ENCODE results near the gene GPANK1. TPM values are rescaled to one million over a fixed set of nuclear protein-coding genes. Genes with fewer than 3 reads are reported as not detected.

The GPANK1 gene
- polyA plus RNA-seq, 4 donors, result 14.8 to 30.2 (median 21.7) TPM

GRCh38 chr6:31658158-31658688, 6.6 kb downstream of the GPANK1 start:
- no peak for DNase-seq
- Histone ChIP-seq H3K27ac (ENCODE audit: low read depth in 1 of 3, low read length in 2 of 3) (no peak overlapping the region), H3K4me1 (ENCODE audit: control insufficient read depth in 3 of 3, insufficient read depth in 2 of 3, low read depth in 1 of 3, low read length in 2 of 3) (peaks cover 8 to 61% (median 19%) of the 10 kb centered on the region in 3 donors), H3K4me3 (ENCODE audit: low read depth in 1 of 3, low read length in 3 of 3) (no peak overlapping the region), H3K9me3 (ENCODE audit: control insufficient read depth in 2 of 2, insufficient read depth in 1 of 2, low read depth in 1 of 2, low read length in 1 of 2) (no peaks in the 10 kb centered on the region), H3K36me3 (ENCODE audit: control insufficient read depth in 3 of 3, insufficient read depth in 2 of 3, low read depth in 1 of 3, low read length in 3 of 3) (peaks cover 2 to 49% (median 5%) of the 10 kb centered on the region in 3 donors), H3K27me3 (ENCODE audit: control insufficient read depth in 3 of 3, insufficient read depth in 3 of 3, low read length in 3 of 3) (no peaks in the 10 kb centered on the region)
- WGBS, 3 donors, result 61 to 71% (median 70%) methylated on average over 4 of the region's 4 CpGs
- no peak for FAIRE-seq

DNA sequence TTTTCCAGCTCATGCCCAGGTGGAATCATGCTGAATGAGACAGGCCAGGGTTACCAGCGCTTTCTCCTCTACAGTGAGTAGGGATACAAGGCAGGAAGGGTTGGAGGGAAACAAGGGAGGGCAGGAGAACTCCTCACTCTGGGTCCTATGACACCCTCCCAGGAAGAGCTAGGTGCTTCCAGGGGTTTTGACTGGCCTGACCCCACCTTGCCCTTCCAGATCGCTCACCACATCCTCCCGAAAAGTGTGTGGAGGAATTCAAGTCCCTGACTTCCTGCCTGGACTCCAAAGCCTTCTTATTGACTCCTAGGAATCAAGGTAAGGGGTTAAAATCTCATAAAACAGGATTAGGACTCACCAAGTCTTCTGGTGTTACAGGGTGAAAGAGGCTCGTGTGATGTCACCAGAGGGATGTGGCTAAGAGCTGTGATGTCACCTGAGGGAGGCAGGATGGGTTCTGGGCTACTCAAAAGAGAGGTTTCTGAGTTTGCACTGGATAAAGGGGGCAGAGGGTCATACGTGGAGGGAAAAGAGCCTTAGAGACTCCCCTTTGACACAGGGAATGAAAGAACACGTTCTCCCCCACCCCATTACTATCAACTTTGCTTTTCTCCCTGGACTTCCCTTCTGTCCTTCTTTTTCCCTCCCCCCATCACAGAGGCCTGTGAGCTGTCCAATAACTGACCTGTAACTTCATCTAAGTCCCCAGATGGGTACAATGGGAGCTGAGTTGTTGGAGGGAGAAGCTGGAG, 7.2 kb downstream of the GPANK1 start:
- H3K27me3 ChIP-seq (ENCODE audit: control insufficient read depth in 3 of 3, insufficient read depth in 3 of 3, low read length in 3 of 3), result no peaks in the 10 kb centered on the region
- no peaks in the 10 kb centered on the region for H3K9me3 ChIP-seq (ENCODE audit: control insufficient read depth in 2 of 2, insufficient read depth in 1 of 2, low read depth in 1 of 2, low read length in 1 of 2)
- H3K4me1 ChIP-seq (ENCODE audit: control insufficient read depth in 3 of 3, insufficient read depth in 2 of 3, low read depth in 1 of 3, low read length in 2 of 3), result peaks cover 8 to 54% (median 19%) of the 10 kb centered on the region in 3 donors
- FAIRE-seq (no peak), DNase-seq (no peak)
- WGBS, 3 donors, result 65 to 82% (median 76%) methylated on average over 6 of the region's 6 CpGs
- H3K27ac ChIP-seq (ENCODE audit: low read depth in 1 of 3, low read length in 2 of 3), result no peak overlapping the region
- H3K4me3 ChIP-seq (ENCODE audit: low read depth in 1 of 3, low read length in 3 of 3), result no peak overlapping the region
- peaks cover 2 to 45% (median 5%) of the 10 kb centered on the region in 3 donors for H3K36me3 ChIP-seq (ENCODE audit: control insufficient read depth in 3 of 3, insufficient read depth in 2 of 3, low read depth in 1 of 3, low read length in 3 of 3)

DNA sequence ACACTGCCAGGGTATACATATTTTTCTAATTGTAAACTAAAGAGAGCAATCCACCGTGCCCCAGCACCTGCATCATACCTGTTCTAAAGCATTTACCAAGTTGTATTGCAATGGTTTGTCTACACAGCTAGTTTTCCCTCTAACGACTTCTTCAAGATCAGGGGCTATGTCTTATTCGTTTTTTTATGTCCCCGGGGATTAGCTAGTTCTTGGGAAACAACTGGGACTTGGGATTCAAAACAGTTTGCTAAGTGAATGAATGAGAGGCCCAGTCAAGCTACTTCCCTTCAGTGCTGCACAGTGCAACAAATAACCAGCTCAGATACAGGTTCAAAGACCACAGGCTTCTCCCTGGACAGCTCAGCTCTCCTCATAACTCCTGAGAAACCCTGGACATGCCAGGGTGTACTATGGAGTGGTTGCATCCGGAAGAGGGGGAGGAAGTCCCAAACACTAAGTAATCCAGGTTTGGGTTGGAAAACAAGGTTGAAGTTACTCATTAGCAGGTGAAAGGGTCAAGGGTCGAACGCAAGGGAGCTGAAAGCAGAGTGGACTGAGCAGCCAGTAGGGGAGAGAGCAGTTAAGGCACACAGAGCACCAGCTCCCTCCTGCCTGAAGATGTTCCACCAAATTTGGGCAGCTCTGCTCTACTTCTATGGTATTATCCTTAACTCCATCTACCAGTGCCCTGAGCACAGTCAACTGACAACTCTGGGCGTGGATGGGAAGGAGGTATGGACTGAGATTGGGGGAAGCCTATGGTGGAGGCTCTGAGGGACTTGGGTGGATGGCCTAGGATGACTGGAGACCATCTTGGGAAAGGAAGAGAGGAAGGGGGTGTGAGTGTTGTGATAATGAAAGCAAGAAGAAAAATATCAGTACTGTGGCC, 9.2 kb downstream of the GPANK1 start, which contains the start of gene APOM:
Gene APOM, plus strand, starts transcription at position 546 of the 889 bp plus-strand sequence. Its CDS starts 73 bp downstream, at position 619.
- Histone ChIP-seq H3K9me3 (ENCODE audit: control insufficient read depth in 2 of 2, insufficient read depth in 1 of 2, low read depth in 1 of 2, low read length in 1 of 2) (no peaks in the 10 kb centered on the region), H3K36me3 (ENCODE audit: control insufficient read depth in 3 of 3, insufficient read depth in 2 of 3, low read depth in 1 of 3, low read length in 3 of 3) (peaks cover 0 to 36% (median 2%) of the 10 kb centered on the region in 3 donors), H3K27ac (ENCODE audit: low read depth in 1 of 3, low read length in 2 of 3) (peak within 1 kb of the TSS; percentile 9 to 37 (median 27)), H3K4me1 (ENCODE audit: control insufficient read depth in 3 of 3, insufficient read depth in 2 of 3, low read depth in 1 of 3, low read length in 2 of 3) (peaks cover 8 to 48% (median 21%) of the 10 kb centered on the region in 3 donors), H3K4me3 (ENCODE audit: low read depth in 1 of 3, low read length in 3 of 3) (no peak within 1 kb of the TSS), H3K27me3 (ENCODE audit: control insufficient read depth in 3 of 3, insufficient read depth in 3 of 3, low read length in 3 of 3) (no peaks in the 10 kb centered on the region)
- peak; percentile 50 to 70 for DNase-seq
- 26 to 67% (median 47%) methylated on average over 8 of the region's 8 CpGs for WGBS, 3 donors
- no peak for FAIRE-seq

DNA sequence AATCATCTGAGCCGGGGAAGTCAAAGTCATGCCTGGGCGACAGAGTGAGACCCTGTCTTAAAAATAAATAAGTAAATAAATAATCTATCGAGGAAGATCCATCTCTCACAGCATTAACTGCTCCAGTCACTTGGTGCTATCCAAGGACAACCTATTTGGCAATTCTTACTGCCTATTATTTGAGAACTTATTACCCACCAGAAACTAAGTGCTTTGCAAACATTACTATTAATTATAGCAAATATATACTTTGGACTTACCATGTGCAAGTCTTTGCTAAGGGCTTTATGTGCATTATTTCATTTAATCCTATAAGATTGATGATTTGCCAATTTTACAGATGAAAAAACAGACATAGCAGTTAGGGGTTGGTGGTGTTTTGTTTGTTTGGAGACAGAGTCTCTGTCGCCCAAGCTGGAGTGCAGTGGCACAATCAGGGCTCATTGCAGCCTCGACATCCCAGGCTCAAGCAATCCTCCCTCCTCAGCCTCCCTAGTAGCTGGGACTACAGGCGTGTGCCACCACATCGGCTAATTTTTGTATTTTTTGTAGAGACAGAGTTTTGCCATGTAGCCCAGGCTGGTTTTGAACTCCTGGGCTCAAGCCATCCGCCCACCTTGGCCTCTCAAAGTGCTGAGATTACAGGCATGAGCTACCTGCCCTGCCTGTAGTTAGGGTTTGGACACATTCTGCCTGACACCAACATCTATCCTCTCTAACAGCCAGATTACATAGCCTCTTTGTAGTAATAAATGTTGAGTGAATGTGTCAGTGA, 10.0 kb downstream of the GPANK1 start:
- Histone ChIP-seq H3K36me3 (ENCODE audit: control insufficient read depth in 3 of 3, insufficient read depth in 2 of 3, low read depth in 1 of 3, low read length in 3 of 3) (peaks cover 0 to 41% (median 2%) of the 10 kb centered on the region in 3 donors), H3K9me3 (ENCODE audit: control insufficient read depth in 2 of 2, insufficient read depth in 1 of 2, low read depth in 1 of 2, low read length in 1 of 2) (no peaks in the 10 kb centered on the region), H3K4me1 (ENCODE audit: control insufficient read depth in 3 of 3, insufficient read depth in 2 of 3, low read depth in 1 of 3, low read length in 2 of 3) (peaks cover 8 to 48% (median 21%) of the 10 kb centered on the region in 3 donors), H3K4me3 (ENCODE audit: low read depth in 1 of 3, low read length in 3 of 3) (no peak overlapping the region), H3K27me3 (ENCODE audit: control insufficient read depth in 3 of 3, insufficient read depth in 3 of 3, low read length in 3 of 3) (no peaks in the 10 kb centered on the region), H3K27ac (ENCODE audit: low read depth in 1 of 3, low read length in 2 of 3) (peak overlapping the region in 2 of 3 donors; percentile 9 to 37)
- WGBS, 3 donors, result 85 to 88% (median 85%) methylated on average over 8 of the region's 8 CpGs
- FAIRE-seq, result no peak
- no peak for DNase-seq

- Histone ChIP-seq H3K9me3 (ENCODE audit: control insufficient read depth in 2 of 2, insufficient read depth in 1 of 2, low read depth in 1 of 2, low read length in 1 of 2) (no peaks in the 10 kb centered on the region), H3K27me3 (ENCODE audit: control insufficient read depth in 3 of 3, insufficient read depth in 3 of 3, low read length in 3 of 3) (no peaks in the 10 kb centered on the region), H3K27ac (ENCODE audit: low read depth in 1 of 3, low read length in 2 of 3) (peak overlapping the region; percentile 91 to 99 (median 97)), H3K4me3 (ENCODE audit: low read depth in 1 of 3, low read length in 3 of 3) (peak overlapping the region; percentile 63 to 90 (median 77)), H3K4me1 (ENCODE audit: control insufficient read depth in 3 of 3, insufficient read depth in 2 of 3, low read depth in 1 of 3, low read length in 2 of 3) (peaks cover 5 to 35% (median 11%) of the 10 kb centered on the region in 3 donors), H3K36me3 (ENCODE audit: control insufficient read depth in 3 of 3, insufficient read depth in 2 of 3, low read depth in 1 of 3, low read length in 3 of 3) (peaks cover 10 to 43% (median 10%) of the 10 kb centered on the region in 3 donors)
- no peak for FAIRE-seq
- WGBS, 3 donors, result 6 to 7% (median 7%) methylated on average over 34 to 37 of the region's 37 CpGs
- DNase-seq, result peak in 1 of 2 donors; percentile 91
These were observed 11.7 kb downstream of the GPANK1 start for GRCh38 chr6:31652925-31653724.

DNA sequence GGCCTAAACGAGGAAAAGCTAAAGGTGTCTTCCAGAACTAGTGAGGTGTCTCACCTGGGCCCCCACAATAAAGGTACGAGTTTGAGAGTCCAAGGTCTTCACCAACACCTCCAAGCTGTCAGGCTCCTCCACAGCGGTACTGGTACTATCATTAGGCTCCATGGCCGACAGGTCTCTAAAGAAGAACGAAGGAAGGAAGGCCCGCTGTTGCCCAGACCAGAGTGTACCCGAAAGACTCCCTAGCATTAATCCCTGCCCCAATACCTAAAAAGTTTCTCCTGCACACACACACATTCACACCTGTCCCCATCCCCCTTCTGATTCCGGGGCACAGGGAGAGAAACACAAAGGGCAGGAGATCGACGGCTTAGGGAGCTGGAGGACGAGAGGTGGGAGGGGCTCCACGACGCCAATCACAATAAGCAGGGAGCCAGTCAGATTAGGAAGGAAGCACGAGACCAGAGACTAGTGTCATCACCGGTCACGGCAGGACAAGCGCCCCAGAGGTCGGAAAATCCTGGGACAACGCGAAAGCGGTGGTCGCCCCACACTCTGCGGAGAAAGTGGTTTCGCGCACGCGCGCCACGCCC, 13.1 kb downstream of the GPANK1 start:
- Histone ChIP-seq H3K27ac (ENCODE audit: low read depth in 1 of 3, low read length in 2 of 3) (peak overlapping the region; percentile 91 to 99 (median 97)), H3K9me3 (ENCODE audit: control insufficient read depth in 2 of 2, insufficient read depth in 1 of 2, low read depth in 1 of 2, low read length in 1 of 2) (no peaks in the 10 kb centered on the region), H3K27me3 (ENCODE audit: control insufficient read depth in 3 of 3, insufficient read depth in 3 of 3, low read length in 3 of 3) (no peaks in the 10 kb centered on the region), H3K36me3 (ENCODE audit: control insufficient read depth in 3 of 3, insufficient read depth in 2 of 3, low read depth in 1 of 3, low read length in 3 of 3) (peaks cover 10 to 43% (median 19%) of the 10 kb centered on the region in 3 donors), H3K4me1 (ENCODE audit: control insufficient read depth in 3 of 3, insufficient read depth in 2 of 3, low read depth in 1 of 3, low read length in 2 of 3) (peaks cover 5 to 32% (median 10%) of the 10 kb centered on the region in 3 donors), H3K4me3 (ENCODE audit: low read depth in 1 of 3, low read length in 3 of 3) (peak overlapping the region; percentile 69 to 90 (median 77))
- WGBS, 3 donors, result 1 to 3% (median 2%) methylated on average over 20 to 29 of the region's 29 CpGs
- FAIRE-seq, result no peak
- DNase-seq, result peak; percentile 83 to 91

DNA sequence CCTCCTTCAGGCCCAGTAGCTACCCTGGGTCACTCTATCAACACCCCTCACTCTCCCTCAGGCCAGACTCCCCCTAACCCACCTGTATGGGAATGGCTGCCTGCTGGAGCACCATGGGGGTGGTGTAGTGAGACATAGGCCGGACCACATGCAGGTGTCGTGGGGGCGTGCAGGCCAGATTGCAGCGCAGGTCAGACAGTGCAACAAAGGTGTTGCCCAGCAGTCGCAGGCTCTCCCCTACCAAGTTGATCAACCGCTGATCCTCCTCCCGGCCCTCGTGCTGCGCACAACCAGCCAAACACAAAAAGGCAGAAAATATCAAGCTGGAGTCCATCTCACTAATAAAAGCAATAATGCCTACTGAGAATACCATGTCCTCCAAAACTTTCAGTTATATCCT, 19.5 kb downstream of the GPANK1 start:
- Histone ChIP-seq H3K27me3 (ENCODE audit: control insufficient read depth in 3 of 3, insufficient read depth in 3 of 3, low read length in 3 of 3) (no peaks in the 10 kb centered on the region), H3K9me3 (ENCODE audit: control insufficient read depth in 2 of 2, insufficient read depth in 1 of 2, low read depth in 1 of 2, low read length in 1 of 2) (no peaks in the 10 kb centered on the region), H3K4me3 (ENCODE audit: low read depth in 1 of 3, low read length in 3 of 3) (no peak overlapping the region), H3K4me1 (ENCODE audit: control insufficient read depth in 3 of 3, insufficient read depth in 2 of 3, low read depth in 1 of 3, low read length in 2 of 3) (no peaks in the 10 kb centered on the region), H3K27ac (ENCODE audit: low read depth in 1 of 3, low read length in 2 of 3) (no peak overlapping the region), H3K36me3 (ENCODE audit: control insufficient read depth in 3 of 3, insufficient read depth in 2 of 3, low read depth in 1 of 3, low read length in 3 of 3) (peaks cover 37 to 87% (median 56%) of the 10 kb centered on the region in 3 donors)
- DNase-seq, result no peak
- WGBS, 3 donors, result 95 to 98% (median 96%) methylated on average over 9 of the region's 9 CpGs
- FAIRE-seq, result no peak

Data from small intestine (tissue), 7 donors.